NT2/D1 (cell line): ENCODE data around the gene DDX3X.
"Not testable (repeated sequence)": the region's sequence is repeated elsewhere in the genome, so short reads cannot be mapped to it uniquely, and the experiment has no call there.

Experiments used
- YY1 ChIP-seq: IDR thresholded peaks from 2 replicates; pipeline ENCODE4 v1.6.1; 2011; ENCODE audit not compliant: insufficient read length, insufficient read depth
- ZNF274 ChIP-seq: IDR thresholded peaks from 2 replicates; pipeline ENCODE4 v1.6.1; 2011; ENCODE audit warnings: mild to moderate bottlenecking, low read depth, low read length

DNA sequence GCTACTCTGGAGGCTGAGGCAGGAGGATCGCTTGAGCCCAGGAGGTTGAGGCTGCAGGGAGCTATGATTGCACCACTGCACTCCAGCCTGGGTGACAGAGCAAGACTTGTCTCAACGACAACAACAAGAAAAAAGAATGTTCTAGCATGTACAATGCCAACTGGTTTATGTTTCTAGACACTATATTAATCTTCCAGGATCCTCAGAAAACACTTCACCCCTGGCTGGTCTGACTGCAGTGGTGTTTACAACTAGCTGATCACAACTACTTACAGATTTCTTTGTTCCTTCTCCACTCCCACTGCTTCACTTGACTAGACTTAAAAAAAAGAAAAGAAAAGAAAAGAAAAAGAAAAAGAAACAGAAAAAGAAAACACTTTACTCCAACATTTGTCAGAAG lies 17.7 kb upstream of the DDX3X start:
- TF ChIP-seq ZNF274, YY1: not testable (repeated sequence)
